ENCODE results near the gene SNRNP48.

SNRNP48 gene

GRCh38 chr6:7593229-7593628 lies 3.2 kb downstream of the SNRNP48 start:
- no peak for DNase-seq (ENCODE audit: low read depth in 2 of 2)

GRCh38 chr6:7594579-7595125 lies 4.7 kb downstream of the SNRNP48 start:
- DNase-seq (ENCODE audit: low read depth in 2 of 2), result no peak

GRCh38 chr6:7604003-7604402 lies 14.0 kb downstream of the SNRNP48 start:
- no peak for DNase-seq (ENCODE audit: low read depth in 2 of 2)

- DNase-seq (ENCODE audit: low read depth in 2 of 2), result no peak
Measured at GRCh38 chr6:7604506-7604905, 14.5 kb downstream of the SNRNP48 start.

GRCh38 chr6:7615611-7616383 lies 25.8 kb downstream of the SNRNP48 start:
- no peak for DNase-seq (ENCODE audit: low read depth in 2 of 2)

GRCh38 chr6:7617801-7618764 lies 28.1 kb downstream of the SNRNP48 start:
- no peak for DNase-seq (ENCODE audit: low read depth in 2 of 2)

- DNase-seq (ENCODE audit: low read depth in 2 of 2), result no peak
Measured at GRCh38 chr6:7621761-7622160, 31.8 kb downstream of the SNRNP48 start.

- DNase-seq (ENCODE audit: low read depth in 2 of 2), result no peak
Measured at GRCh38 chr6:7624796-7625710, 35.1 kb downstream of the SNRNP48 start.

- no peak for DNase-seq (ENCODE audit: low read depth in 2 of 2)
Measured at GRCh38 chr6:7628479-7628878, 38.5 kb downstream of the SNRNP48 start.

- DNase-seq (ENCODE audit: low read depth in 2 of 2), result no peak
Measured at GRCh38 chr6:7628909-7629308, 38.9 kb downstream of the SNRNP48 start.

- no peak for DNase-seq (ENCODE audit: low read depth in 2 of 2)
Measured at GRCh38 chr6:7629321-7629720, 39.3 kb downstream of the SNRNP48 start.

GRCh38 chr6:7630792-7631191 lies 40.8 kb downstream of the SNRNP48 start:
- no peak for DNase-seq (ENCODE audit: low read depth in 2 of 2)

- no peak for DNase-seq (ENCODE audit: low read depth in 2 of 2)
Measured at GRCh38 chr6:7631466-7631865, 41.5 kb downstream of the SNRNP48 start.

GRCh38 chr6:7632501-7633290 lies 42.7 kb downstream of the SNRNP48 start:
- DNase-seq (ENCODE audit: low read depth in 2 of 2), result no peak

- no peak for DNase-seq (ENCODE audit: low read depth in 2 of 2)
Measured at GRCh38 chr6:7633361-7633760, 43.4 kb downstream of the SNRNP48 start.

- DNase-seq (ENCODE audit: low read depth in 2 of 2), result no peak
Measured at GRCh38 chr6:7636151-7636550, 46.2 kb downstream of the SNRNP48 start.

- no peak for DNase-seq (ENCODE audit: low read depth in 2 of 2)
Measured at GRCh38 chr6:7637533-7637932, 47.5 kb downstream of the SNRNP48 start.

GRCh38 chr6:7639427-7639826 lies 49.4 kb downstream of the SNRNP48 start:
- no peak for DNase-seq (ENCODE audit: low read depth in 2 of 2)

- no peak for DNase-seq (ENCODE audit: low read depth in 2 of 2)
Measured at GRCh38 chr6:7640016-7640415, 50.0 kb downstream of the SNRNP48 start.
